ENCODE data around the gene CST9.
"Not testable (repeated sequence)": the region's sequence is repeated elsewhere in the genome, so short reads cannot be mapped to it uniquely, and the experiment has no call there.

The CST9 gene

GRCh38 chr20:23637282-23638221, 31.8 kb upstream of the CST9 start, which contains the start of gene CST3:
TSS of gene CST3 (minus strand) at chr20:23637955. CDS start at chr20:23637862, 93 bp downstream.
- H3K4me2 ChIP-seq (ENCODE audit: low read length): no peak within 1 kb of the TSS
- H3K79me2 ChIP-seq (ENCODE audit: low read length): no peaks in the 10 kb centered on the region
- H3K4me1 ChIP-seq (ENCODE audit: low read length): peaks cover 26% of the 10 kb centered on the region
- no peak within 1 kb of the TSS for H3K9ac ChIP-seq (ENCODE audit: low read length)
- H3K9me3 ChIP-seq (ENCODE audit: insufficient read depth, low read length): no peaks in the 10 kb centered on the region
- H3K36me3 ChIP-seq (replicated peaks; ENCODE audit: low read depth, low read length): no peaks in the 10 kb centered on the region
- no peak within 1 kb of the TSS for H2AFZ ChIP-seq (ENCODE audit: low read depth, low read length)
- TF ChIP-seq, protein P1, sequence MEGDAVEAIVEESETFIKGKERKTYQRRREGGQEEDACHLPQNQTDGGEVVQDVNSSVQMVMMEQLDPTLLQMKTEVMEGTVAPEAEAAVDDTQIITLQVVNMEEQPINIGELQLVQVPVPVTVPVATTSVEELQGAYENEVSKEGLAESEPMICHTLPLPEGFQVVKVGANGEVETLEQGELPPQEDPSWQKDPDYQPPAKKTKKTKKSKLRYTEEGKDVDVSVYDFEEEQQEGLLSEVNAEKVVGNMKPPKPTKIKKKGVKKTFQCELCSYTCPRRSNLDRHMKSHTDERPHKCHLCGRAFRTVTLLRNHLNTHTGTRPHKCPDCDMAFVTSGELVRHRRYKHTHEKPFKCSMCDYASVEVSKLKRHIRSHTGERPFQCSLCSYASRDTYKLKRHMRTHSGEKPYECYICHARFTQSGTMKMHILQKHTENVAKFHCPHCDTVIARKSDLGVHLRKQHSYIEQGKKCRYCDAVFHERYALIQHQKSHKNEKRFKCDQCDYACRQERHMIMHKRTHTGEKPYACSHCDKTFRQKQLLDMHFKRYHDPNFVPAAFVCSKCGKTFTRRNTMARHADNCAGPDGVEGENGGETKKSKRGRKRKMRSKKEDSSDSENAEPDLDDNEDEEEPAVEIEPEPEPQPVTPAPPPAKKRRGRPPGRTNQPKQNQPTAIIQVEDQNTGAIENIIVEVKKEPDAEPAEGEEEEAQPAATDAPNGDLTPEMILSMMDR (IDR thresholded peaks at IDR 0.05; ENCODE audit: low read depth, low read length): no peak
- no peak for TF ChIP-seq EZH2phosphoT487 (IDR thresholded peaks at IDR 0.05; ENCODE audit: low read depth)
- no peaks in the 10 kb centered on the region; the same call in 1 of the 2 replicates for H3K27me3 ChIP-seq (ENCODE audit: low read depth, low read length)
- no peak within 1 kb of the TSS for H3K4me3 ChIP-seq (ENCODE audit: low read length)
- H3K27ac ChIP-seq (ENCODE audit: low read length): no peak within 1 kb of the TSS
- H4K20me1 ChIP-seq (ENCODE audit: insufficient read depth, low read length): no peaks in the 10 kb centered on the region

DNA sequence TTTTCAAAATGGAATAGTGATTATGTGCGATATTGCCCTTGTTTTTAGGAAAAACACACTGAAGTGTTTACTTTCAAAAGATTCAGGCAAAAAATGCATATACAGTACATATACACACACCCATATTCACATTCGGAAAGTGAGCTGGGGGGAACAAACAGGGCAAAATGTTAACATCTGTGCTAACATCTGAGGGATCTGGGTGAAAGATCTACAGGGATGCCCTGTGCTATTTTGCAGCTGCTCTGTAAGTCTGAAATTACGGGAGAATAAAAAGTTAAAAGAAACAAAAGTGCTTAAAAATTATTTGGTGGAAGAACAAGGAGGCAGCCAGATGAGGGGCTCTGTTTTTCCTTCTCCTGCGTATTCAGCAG, 31.2 kb upstream of the CST9 start:
- no peaks in the 10 kb centered on the region for H3K79me2 ChIP-seq (ENCODE audit: low read length)
- no peaks in the 10 kb centered on the region for H4K20me1 ChIP-seq (ENCODE audit: insufficient read depth, low read length)
- no peak for TF ChIP-seq EZH2phosphoT487 (IDR thresholded peaks at IDR 0.05; ENCODE audit: low read depth)
- TF ChIP-seq, protein P1 (IDR thresholded peaks at IDR 0.05; ENCODE audit: low read depth, low read length): no peak
- no peak overlapping the region for H3K9ac ChIP-seq (ENCODE audit: low read length)
- H3K9me3 ChIP-seq (ENCODE audit: insufficient read depth, low read length): no peaks in the 10 kb centered on the region
- H3K4me2 ChIP-seq (ENCODE audit: low read length): no peak overlapping the region
- H3K36me3 ChIP-seq (replicated peaks; ENCODE audit: low read depth, low read length): no peaks in the 10 kb centered on the region
- no peak overlapping the region for H2AFZ ChIP-seq (ENCODE audit: low read depth, low read length)
- H3K27ac ChIP-seq (ENCODE audit: low read length): no peak overlapping the region
- no peaks in the 10 kb centered on the region; the same call in 1 of the 2 replicates for H3K27me3 ChIP-seq (ENCODE audit: low read depth, low read length)
- no peak overlapping the region for H3K4me3 ChIP-seq (ENCODE audit: low read length)
- H3K4me1 ChIP-seq (ENCODE audit: low read length): peaks cover 19% of the 10 kb centered on the region

DNA sequence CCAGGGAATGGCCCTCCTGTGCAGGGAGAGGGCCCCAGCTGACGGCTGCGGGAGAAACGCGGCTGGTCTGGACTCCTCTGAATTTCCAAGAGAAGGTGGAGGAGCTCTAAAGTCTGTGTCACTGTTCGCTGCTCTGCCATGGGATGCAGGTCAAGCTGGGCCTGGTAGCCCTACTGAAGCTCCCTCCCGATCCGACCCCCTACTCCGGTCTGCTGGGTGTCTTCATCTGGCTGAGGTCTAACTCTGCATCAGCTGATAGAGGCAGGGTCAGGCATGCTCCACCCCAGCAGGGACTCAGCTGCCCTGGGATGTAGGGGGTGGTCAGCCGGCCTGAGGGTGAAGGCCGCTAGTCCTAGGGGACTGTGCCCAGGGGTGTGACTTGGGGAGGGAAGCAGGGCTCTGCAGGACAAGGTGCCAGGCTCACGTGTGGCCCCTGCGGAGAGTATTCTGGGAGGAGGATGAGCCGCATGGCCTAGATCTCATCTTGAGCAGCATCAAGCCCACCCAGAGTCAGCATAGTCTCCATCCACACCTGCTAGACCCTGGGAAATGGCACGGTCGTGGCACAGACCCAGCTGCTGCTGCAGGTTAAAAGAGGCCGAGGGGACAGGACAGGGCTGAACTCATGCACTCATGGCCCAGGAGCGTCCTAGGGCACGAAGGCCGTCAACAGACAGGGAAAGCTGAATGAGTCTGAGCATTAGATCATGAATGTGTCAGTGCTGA, 30.6 kb upstream of the CST9 start:
- Histone ChIP-seq H3K36me3 (replicated peaks; ENCODE audit: low read depth, low read length) (no peaks in the 10 kb centered on the region), H4K20me1 (ENCODE audit: insufficient read depth, low read length) (no peaks in the 10 kb centered on the region), H3K4me1 (ENCODE audit: low read length) (peaks cover 14% of the 10 kb centered on the region), H2AFZ (ENCODE audit: low read depth, low read length) (no peak overlapping the region), H3K4me2 (ENCODE audit: low read length) (no peak overlapping the region), H3K4me3 (ENCODE audit: low read length) (no peak overlapping the region), H3K79me2 (ENCODE audit: low read length) (no peaks in the 10 kb centered on the region), H3K9ac (ENCODE audit: low read length) (no peak overlapping the region), H3K27me3 (ENCODE audit: low read depth, low read length) (no peaks in the 10 kb centered on the region; the same call in 1 of the 2 replicates), H3K27ac (ENCODE audit: low read length) (no peak overlapping the region), H3K9me3 (ENCODE audit: insufficient read depth, low read length) (no peaks in the 10 kb centered on the region)
- no peak for TF ChIP-seq EZH2phosphoT487 (IDR thresholded peaks at IDR 0.05; ENCODE audit: low read depth)
- TF ChIP-seq, protein P1 (IDR thresholded peaks at IDR 0.05; ENCODE audit: low read depth, low read length): no peak

DNA sequence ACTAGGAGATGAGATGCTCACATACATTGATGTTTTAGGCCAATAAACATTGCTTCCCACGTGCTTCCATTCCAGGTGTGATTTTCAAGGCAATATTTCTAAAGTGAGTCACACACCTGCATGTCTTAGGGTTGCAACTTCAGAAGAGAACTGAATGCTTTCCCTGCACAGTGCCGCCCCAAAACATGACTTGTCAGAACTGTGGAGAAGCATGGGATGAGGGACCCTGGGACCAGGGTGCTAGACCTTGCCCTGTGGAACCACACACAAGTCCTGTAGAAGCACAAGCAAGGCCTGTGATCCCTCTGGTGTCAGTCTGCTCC, 30.0 kb upstream of the CST9 start:
- H3K9me3 ChIP-seq (ENCODE audit: insufficient read depth, low read length); H4K20me1 ChIP-seq (ENCODE audit: insufficient read depth, low read length); H3K4me2 ChIP-seq (ENCODE audit: low read length); H3K27me3 ChIP-seq (ENCODE audit: low read depth, low read length); H3K9ac ChIP-seq (ENCODE audit: low read length); H2AFZ ChIP-seq (ENCODE audit: low read depth, low read length); H3K27ac ChIP-seq (ENCODE audit: low read length); H3K79me2 ChIP-seq (ENCODE audit: low read length); H3K4me1 ChIP-seq (ENCODE audit: low read length); H3K4me3 ChIP-seq (ENCODE audit: low read length); H3K36me3 ChIP-seq (replicated peaks; ENCODE audit: low read depth, low read length): not testable (repeated sequence)
